Activated naive CD8-positive, alpha-beta T cell treated with anti-CD3 and anti-CD28 coated beads, Interleukin-2, amount 10 ng/mL, durations not matched to agents 7 days and 5 days (primary cell): ENCODE measurements around the gene CD80. TPM values are rescaled to one million over a fixed set of nuclear protein-coding genes. Genes with fewer than 3 reads are reported as not detected.
"Not testable (repeated sequence)": the region's sequence is repeated elsewhere in the genome, so short reads cannot be mapped to it uniquely, and the experiment has no call there.

Experiments used
- ATAC-seq: fragments of 150-1000 bp; cut with Tn5 transposase; one replicate; pipeline ENCODE4 v1.10.0; 2021; ENCODE audit warnings: low read depth, moderate library complexity
- POLR2A ChIA-PET: fragments of 350-600 bp; sonication (Branson Sonifier 250); formaldehyde crosslinking; loops from one replicate; lab custom pipeline; 2021; ENCODE audit warnings: antibody characterized with exemption; lab: Charles Lee
- DNase-seq: peaks from one replicate; pipeline ENCODE4 v3.0.0; 2021
- H3K27ac Mint-ChIP-seq: one replicate; pipeline ENCODE4 v1.8.0; 2022; ENCODE audit warnings: mild to moderate bottlenecking, mixed read lengths
- H3K27me3 Mint-ChIP-seq: one replicate; pipeline ENCODE4 v1.8.0; 2022; ENCODE audit warnings: mild to moderate bottlenecking, moderate library complexity, mixed read lengths
- H3K36me3 Mint-ChIP-seq: one replicate; pipeline ENCODE4 v1.8.0; 2021; ENCODE audit warnings: mild to moderate bottlenecking, mixed read lengths
- H3K4me1 Mint-ChIP-seq: one replicate; pipeline ENCODE4 v1.8.0; 2021; ENCODE audit warnings: mixed read lengths
- H3K4me3 Mint-ChIP-seq: one replicate; pipeline ENCODE4 v1.8.0; 2022; ENCODE audit warnings: mild to moderate bottlenecking, moderate library complexity, mixed read lengths
- H3K9me3 Mint-ChIP-seq: one replicate; pipeline ENCODE4 v1.8.0; 2021; ENCODE audit warnings: mixed read lengths
- total RNA-seq, 2 experiments: library from RNA; stranded (reverse); gene quantifications; one replicate each; pipeline ENCODE4 v1.2.3, GENCODE V29; 2021

CD80 gene
- total RNA-seq: 10 to 100 TPM; 11.6 to 15.2 TPM

DNA sequence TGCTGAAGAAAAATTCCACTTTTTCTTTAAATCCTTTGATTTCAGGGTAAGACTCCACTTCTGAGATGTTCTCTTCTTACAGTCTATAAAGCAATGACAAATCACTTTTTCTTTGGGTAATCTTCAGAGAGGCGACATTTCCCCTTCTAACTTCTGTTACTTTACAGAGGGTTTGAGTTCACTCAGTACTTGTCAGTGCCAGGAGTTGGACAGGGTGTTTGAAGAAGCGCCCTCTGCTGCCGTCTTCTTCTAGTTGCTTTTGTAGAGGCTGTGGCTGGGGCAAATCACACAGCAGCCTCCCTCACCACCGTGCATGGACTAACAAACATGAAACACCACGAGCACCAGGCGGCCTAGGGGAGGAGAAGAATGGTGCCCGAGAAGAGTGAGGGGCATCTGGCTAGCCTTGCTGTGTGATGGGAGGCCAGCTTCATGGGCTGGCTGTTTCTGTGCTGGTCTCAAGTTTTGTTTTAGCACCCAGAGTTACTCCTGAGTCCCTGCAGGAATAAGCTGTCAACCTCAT lies at the start of gene CD80:
CD80 (minus strand) TSS at position 174 of the 523 bp plus-strand sequence. CDS start 1,886 bp downstream, outside the sequence.
- Mint-ChIP-seq H3K4me3 (peak within 1 kb of the TSS; percentile 83), H3K27ac (peak within 1 kb of the TSS; percentile 85), H3K27me3 (no peaks in the 10 kb centered on the region), H3K36me3 (peaks cover 35% of the 10 kb centered on the region), H3K9me3 (peaks cover 3% of the 10 kb centered on the region), H3K4me1 (peaks cover 46% of the 10 kb centered on the region)
- DNase-seq (peak; percentile 68), ATAC-seq (peak; percentile 91)
- POLR2A ChIA-PET: interaction anchor here (0.5 to 5.8 kb wide), 8 partner anchors 20 to 535 kb away, joined by 3 to 41 read pairs (median 6); partner anchors contain the start of genes ADPRH, GSK3B, POGLUT1 and TIMMDC1

GRCh38 chr3:119608405-119609000 lies 49.1 kb upstream of the CD80 start:
- Mint-ChIP-seq H3K4me1 (peaks cover 8% of the 10 kb centered on the region), H3K27ac (no peak overlapping the region), H3K36me3 (no peaks in the 10 kb centered on the region), H3K4me3 (no peak overlapping the region), H3K27me3 (peaks cover 29% of the 10 kb centered on the region), H3K9me3 (no peaks in the 10 kb centered on the region)
- no peak for DNase-seq
- POLR2A ChIA-PET: no interaction called here
- ATAC-seq: no peak

DNA sequence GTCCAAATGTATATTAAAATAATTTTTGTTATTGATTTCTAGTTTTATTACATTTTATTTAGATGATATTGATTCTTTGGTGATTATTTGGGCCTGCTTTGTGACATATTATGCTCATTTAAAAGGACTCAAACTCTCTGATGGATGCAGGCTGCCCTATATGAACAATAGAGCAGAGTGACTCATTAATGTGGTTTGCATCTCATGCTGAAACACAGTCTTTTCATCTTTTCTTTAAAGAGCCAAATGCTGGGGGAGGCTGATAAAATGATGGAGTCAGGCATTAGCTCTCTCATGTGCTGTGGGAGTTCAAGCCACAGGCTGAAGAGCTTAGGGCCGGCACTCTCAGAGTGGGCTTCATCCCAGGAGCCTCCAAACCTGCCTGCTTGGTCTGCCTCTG lies 45.5 kb upstream of the CD80 start:
- no peaks in the 10 kb centered on the region for H3K9me3 Mint-ChIP-seq
- H3K27me3 Mint-ChIP-seq: peaks cover 18% of the 10 kb centered on the region
- ATAC-seq: no peak
- no peak overlapping the region for H3K27ac Mint-ChIP-seq
- DNase-seq: no peak
- H3K36me3 Mint-ChIP-seq: no peaks in the 10 kb centered on the region
- POLR2A ChIA-PET: no interaction called here
- peaks cover 15% of the 10 kb centered on the region for H3K4me1 Mint-ChIP-seq
- no peak overlapping the region for H3K4me3 Mint-ChIP-seq

DNA sequence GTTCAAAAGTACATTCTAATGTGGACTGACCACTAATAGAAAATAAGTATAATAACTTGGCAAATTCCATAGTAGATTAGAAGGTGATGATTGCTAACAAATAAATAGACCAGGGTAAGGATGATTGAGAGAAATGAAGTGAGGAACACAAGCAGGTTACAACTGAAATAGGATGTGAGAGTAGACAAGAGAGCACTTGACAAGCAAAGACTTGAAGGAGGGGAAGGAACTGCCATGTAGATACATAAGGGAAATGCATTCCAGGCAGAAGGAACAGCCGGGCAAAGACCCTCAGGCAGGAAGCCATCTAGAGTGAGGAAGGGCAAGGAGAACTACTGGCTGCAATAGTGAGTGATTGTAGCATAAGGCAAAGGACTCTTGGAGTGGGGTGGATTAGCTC lies 43.3 kb upstream of the CD80 start:
- DNase-seq (no peak), ATAC-seq (no peak)
- H3K27me3 Mint-ChIP-seq: peaks cover 7% of the 10 kb centered on the region
- no peak overlapping the region for H3K27ac Mint-ChIP-seq
- H3K4me1 Mint-ChIP-seq: peaks cover 26% of the 10 kb centered on the region
- H3K9me3 Mint-ChIP-seq: no peaks in the 10 kb centered on the region
- H3K4me3 Mint-ChIP-seq: no peak overlapping the region
- POLR2A ChIA-PET: no interaction called here
- H3K36me3 Mint-ChIP-seq: no peaks in the 10 kb centered on the region

- ATAC-seq (no peak), DNase-seq (no peak)
- no peak overlapping the region for H3K27ac Mint-ChIP-seq
- H3K4me1 Mint-ChIP-seq: peaks cover 34% of the 10 kb centered on the region
- no peaks in the 10 kb centered on the region for H3K9me3 Mint-ChIP-seq
- POLR2A ChIA-PET: interaction anchor here (1.8 kb wide), 1 partner anchor 21 kb away, joined by 6 read pairs; the partner anchor contains the start of gene ADPRH
- no peak overlapping the region for H3K4me3 Mint-ChIP-seq
- no peaks in the 10 kb centered on the region for H3K36me3 Mint-ChIP-seq
- H3K27me3 Mint-ChIP-seq: peaks cover 2% of the 10 kb centered on the region
Measured at GRCh38 chr3:119601154-119601553, 41.7 kb upstream of the CD80 start.

DNA sequence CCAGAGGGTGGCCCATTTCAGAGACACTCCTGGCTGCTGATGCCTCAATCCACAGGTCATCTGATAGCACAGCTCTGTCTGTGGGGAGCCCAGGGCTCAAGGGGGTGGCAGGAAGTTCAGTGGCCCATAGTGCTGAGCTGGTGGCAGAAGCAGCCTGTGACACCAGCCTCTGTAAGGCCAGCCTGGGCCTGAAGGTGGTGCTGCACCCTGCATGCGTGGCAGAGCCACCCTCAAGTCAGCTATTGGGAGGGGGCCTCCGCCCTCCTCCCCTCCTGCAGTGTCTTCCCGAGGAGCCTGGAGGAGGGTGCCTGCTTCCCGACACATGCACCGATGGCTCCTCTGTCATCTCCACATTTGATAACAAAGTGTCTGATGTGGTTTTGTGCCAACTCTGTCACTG lies 41.3 kb upstream of the CD80 start:
- ATAC-seq (peak; percentile 91), DNase-seq (peak; percentile 48)
- Mint-ChIP-seq H3K4me1 (peaks cover 38% of the 10 kb centered on the region), H3K9me3 (no peaks in the 10 kb centered on the region), H3K4me3 (no peak overlapping the region), H3K36me3 (no peaks in the 10 kb centered on the region), H3K27me3 (peaks cover 2% of the 10 kb centered on the region), H3K27ac (no peak overlapping the region)
- POLR2A ChIA-PET: interaction anchor here (1.0 to 1.8 kb wide), 2 partner anchors 21 to 76 kb away, joined by 3 to 6 read pairs; partner anchors contain the start of genes ADPRH and COX17

- Mint-ChIP-seq H3K27ac (no peak overlapping the region), H3K9me3 (no peaks in the 10 kb centered on the region)
Measured at GRCh38 chr3:119599558-119600174, 40.3 kb upstream of the CD80 start.

DNA sequence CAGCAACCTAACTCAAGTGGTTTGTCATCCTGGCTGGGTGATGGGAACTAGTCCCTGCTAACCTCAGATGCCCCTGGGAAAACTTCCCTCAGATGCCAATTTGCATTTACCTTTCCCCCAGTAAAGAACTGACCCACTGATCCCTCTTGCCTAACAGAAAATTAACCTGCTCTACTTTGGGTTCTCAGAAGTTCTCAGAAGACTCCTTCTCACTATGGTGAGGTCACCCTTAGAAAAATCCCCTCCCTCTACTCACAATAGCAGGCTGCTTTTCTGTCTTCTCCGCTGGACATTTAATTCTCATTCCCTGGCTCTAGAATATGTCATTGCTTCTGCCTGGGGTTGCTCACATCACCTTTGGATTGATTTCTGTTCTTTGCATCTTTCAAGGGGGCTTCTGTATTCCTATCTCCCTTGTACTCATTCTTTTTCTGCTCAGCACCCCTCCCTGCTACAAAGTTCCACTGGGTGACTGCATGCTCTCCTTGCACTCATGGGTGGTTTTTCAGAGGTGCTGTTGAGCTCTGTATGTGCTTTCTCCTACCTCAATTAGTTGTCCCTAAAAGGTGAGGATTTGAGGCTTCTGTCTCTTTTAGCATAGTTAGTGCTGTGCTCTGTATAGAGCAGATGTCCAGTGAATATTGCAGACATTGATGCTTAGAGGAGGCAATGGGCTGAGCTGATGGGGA lies 39.1 kb upstream of the CD80 start:
- peaks cover 2% of the 10 kb centered on the region for H3K27me3 Mint-ChIP-seq
- no peak for DNase-seq
- H3K9me3 Mint-ChIP-seq: no peaks in the 10 kb centered on the region
- H3K36me3 Mint-ChIP-seq: no peaks in the 10 kb centered on the region
- peaks cover 33% of the 10 kb centered on the region for H3K4me1 Mint-ChIP-seq
- H3K4me3 Mint-ChIP-seq: no peak overlapping the region
- no peak for ATAC-seq
- POLR2A ChIA-PET: no interaction called here
- no peak overlapping the region for H3K27ac Mint-ChIP-seq

More at GRCh38 chr3:119599558-119600174, 40.3 kb upstream of the CD80 start:
- Mint-ChIP-seq H3K4me3 (no peak overlapping the region), H3K4me1 (peaks cover 36% of the 10 kb centered on the region), H3K27me3 (peaks cover 2% of the 10 kb centered on the region), H3K36me3 (no peaks in the 10 kb centered on the region)
- ATAC-seq (no peak), DNase-seq (no peak)
- POLR2A ChIA-PET: interaction anchor here (1.0 kb wide), 1 partner anchor 77 kb away, joined by 3 read pairs; the partner anchor contains the start of gene COX17

- Mint-ChIP-seq H3K4me1 (peaks cover 33% of the 10 kb centered on the region), H3K4me3 (no peak within 1 kb of the TSS), H3K27ac (peak within 1 kb of the TSS; percentile 14), H3K36me3 (no peaks in the 10 kb centered on the region), H3K27me3 (no peaks in the 10 kb centered on the region), H3K9me3 (no peaks in the 10 kb centered on the region)
- DNase-seq (no peak), ATAC-seq (no peak)
- POLR2A ChIA-PET: no interaction called here
Measured at GRCh38 chr3:119597548-119598288, 38.3 kb upstream of the CD80 start, which contains the start of gene PLA1A. Gene PLA1A, plus strand, starts transcription at chr3:119597885. Its CDS starts 29 bp downstream, at chr3:119597914.

- ATAC-seq (no peak), DNase-seq (no peak)
- Mint-ChIP-seq H3K27ac (no peak overlapping the region), H3K36me3 (no peaks in the 10 kb centered on the region), H3K4me3 (no peak overlapping the region), H3K4me1 (peaks cover 33% of the 10 kb centered on the region), H3K27me3 (no peaks in the 10 kb centered on the region), H3K9me3 (no peaks in the 10 kb centered on the region)
- POLR2A ChIA-PET: no interaction called here
Measured at GRCh38 chr3:119596398-119596797, 37.0 kb upstream of the CD80 start.

DNA sequence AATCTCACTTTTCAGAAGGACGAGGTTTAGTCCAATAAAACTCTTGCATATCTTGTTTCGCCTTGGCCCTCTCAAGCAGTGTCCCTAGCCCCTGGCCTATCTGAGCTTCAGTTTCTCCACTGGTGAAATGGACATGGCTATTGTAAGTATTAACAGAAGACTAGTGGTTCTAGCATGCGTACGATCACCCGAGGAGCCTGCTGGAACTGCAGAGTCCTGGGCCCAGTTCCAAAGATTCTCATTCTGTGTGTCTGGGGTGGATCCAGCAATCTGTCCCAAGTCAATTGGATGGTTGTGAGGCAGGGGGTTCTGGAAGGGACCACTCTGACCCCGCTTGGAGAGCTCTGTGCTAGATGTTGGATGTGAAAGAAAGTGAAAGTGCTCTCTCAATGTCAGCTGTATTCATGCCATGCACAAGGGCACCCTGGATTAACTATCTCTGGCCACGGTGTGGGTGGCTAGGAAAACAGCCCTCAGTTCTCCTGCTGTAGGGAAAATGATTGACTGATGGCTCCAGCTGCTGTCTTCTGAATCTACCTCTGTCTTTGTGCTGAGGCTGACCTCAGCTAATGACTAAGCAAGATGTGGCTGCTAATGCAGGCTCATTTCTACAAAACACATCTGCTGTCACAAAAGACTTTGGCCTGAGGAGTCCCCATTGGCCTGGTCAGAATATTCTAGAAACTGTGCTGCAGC lies 36.4 kb upstream of the CD80 start:
- DNase-seq: no peak
- Mint-ChIP-seq H3K27ac (no peak overlapping the region), H3K4me3 (peak overlapping the region; percentile 36), H3K4me1 (peaks cover 30% of the 10 kb centered on the region), H3K27me3 (no peaks in the 10 kb centered on the region), H3K9me3 (peaks cover under 1% of the 10 kb centered on the region), H3K36me3 (no peaks in the 10 kb centered on the region)
- POLR2A ChIA-PET: no interaction called here
- ATAC-seq: peak; percentile 10

- H3K27ac Mint-ChIP-seq, POLR2A ChIA-PET: not testable (repeated sequence)
Measured at GRCh38 chr3:119594929-119595328, 35.5 kb upstream of the CD80 start.

More at GRCh38 chr3:119594929-119595328, 35.5 kb upstream of the CD80 start:
- not testable (repeated sequence) for H3K36me3 Mint-ChIP-seq, H3K9me3 Mint-ChIP-seq, DNase-seq, H3K4me3 Mint-ChIP-seq, H3K27me3 Mint-ChIP-seq, ATAC-seq
- H3K4me1 Mint-ChIP-seq: peaks cover 27% of the 10 kb centered on the region
